HL-60 (cell line): ENCODE data around the gene USP36.

ENCODE experiments used
- DNase-seq, 2 experiments: peaks; one replicate each; pipeline ENCODE4 v3.0.0-alpha.2; 2010 to 2020; ENCODE audit warnings: low read depth in 1 of 2, low spot score in 1 of 2
- H3K27ac ChIP-seq: fragments of 250-450 bp; sonication (Bioruptor Pico); replicated peaks from 2 replicates; pipeline ENCODE4 v1.5.1; 2020; ENCODE audit warnings: mild to moderate bottlenecking, moderate library complexity
- H3K27me3 ChIP-seq: fragments of 250-450 bp; sonication (Bioruptor Pico); 2 replicates; pipeline ENCODE4 v1.5.1; 2021; ENCODE audit warnings: mild to moderate bottlenecking, moderate library complexity; ENCODE audit not compliant: insufficient read depth, poor library complexity, severe bottlenecking
- H3K4me3 ChIP-seq: replicated peaks from 2 replicates; pipeline ENCODE4 v1.5.1; 2011; ENCODE audit warnings: mild to moderate bottlenecking, control low read depth, low read length; ENCODE audit not compliant: insufficient read depth
- GABPA ChIP-seq: IDR thresholded peaks from 2 replicates; pipeline ENCODE4 v1.6.1; 2012; ENCODE audit warnings: low read depth
- POLR2AphosphoS5 ChIP-seq: IDR thresholded peaks from 2 replicates; pipeline ENCODE4 v1.6.1; 2012; ENCODE audit warnings: low read depth
- SPI1 ChIP-seq: IDR thresholded peaks from 2 replicates; pipeline ENCODE4 v1.6.1; 2012; ENCODE audit warnings: low read depth, mild to moderate bottlenecking, borderline replicate concordance
- TF ChIP-seq, protein P1 (sequence below): IDR thresholded peaks from 2 replicates; pipeline ENCODE4 v1.6.1; 2012; ENCODE audit warnings: low read depth; ENCODE audit not compliant: insufficient replicate concordance
- TF ChIP-seq, protein P2 (sequence below): IDR thresholded peaks from one replicate; pipeline ENCODE4 v1.5.1; 2011; ENCODE audit warnings: low read length, control low read depth, inconsistent platforms; ENCODE audit not compliant: insufficient read depth

The USP36 gene

DNA sequence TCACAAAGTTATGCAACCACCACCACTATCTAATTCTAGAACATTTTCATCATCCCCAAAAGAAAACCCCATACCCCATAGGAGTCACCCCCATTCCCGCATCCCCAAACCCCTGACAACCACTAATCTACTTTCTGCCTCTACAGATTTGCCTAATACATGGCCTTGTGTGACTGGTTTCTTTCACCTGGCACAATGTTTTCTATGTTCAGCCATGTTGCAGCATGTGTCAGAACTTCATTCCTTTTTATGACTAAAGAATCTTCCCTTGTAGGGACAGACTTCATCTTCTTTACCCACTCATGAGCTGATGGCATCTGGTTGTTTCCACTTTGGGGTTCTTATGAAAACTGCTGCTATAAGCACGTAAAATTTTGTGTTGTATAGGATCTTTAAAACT is 93.1 kb downstream of the USP36 start:
- no peak for DNase-seq
- TF ChIP-seq, protein P1, sequence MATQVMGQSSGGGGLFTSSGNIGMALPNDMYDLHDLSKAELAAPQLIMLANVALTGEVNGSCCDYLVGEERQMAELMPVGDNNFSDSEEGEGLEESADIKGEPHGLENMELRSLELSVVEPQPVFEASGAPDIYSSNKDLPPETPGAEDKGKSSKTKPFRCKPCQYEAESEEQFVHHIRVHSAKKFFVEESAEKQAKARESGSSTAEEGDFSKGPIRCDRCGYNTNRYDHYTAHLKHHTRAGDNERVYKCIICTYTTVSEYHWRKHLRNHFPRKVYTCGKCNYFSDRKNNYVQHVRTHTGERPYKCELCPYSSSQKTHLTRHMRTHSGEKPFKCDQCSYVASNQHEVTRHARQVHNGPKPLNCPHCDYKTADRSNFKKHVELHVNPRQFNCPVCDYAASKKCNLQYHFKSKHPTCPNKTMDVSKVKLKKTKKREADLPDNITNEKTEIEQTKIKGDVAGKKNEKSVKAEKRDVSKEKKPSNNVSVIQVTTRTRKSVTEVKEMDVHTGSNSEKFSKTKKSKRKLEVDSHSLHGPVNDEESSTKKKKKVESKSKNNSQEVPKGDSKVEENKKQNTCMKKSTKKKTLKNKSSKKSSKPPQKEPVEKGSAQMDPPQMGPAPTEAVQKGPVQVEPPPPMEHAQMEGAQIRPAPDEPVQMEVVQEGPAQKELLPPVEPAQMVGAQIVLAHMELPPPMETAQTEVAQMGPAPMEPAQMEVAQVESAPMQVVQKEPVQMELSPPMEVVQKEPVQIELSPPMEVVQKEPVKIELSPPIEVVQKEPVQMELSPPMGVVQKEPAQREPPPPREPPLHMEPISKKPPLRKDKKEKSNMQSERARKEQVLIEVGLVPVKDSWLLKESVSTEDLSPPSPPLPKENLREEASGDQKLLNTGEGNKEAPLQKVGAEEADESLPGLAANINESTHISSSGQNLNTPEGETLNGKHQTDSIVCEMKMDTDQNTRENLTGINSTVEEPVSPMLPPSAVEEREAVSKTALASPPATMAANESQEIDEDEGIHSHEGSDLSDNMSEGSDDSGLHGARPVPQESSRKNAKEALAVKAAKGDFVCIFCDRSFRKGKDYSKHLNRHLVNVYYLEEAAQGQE, result no peak
- TF ChIP-seq SPI1 (no peak), POLR2AphosphoS5 (no peak), GABPA (no peak)
- TF ChIP-seq, protein P2, sequence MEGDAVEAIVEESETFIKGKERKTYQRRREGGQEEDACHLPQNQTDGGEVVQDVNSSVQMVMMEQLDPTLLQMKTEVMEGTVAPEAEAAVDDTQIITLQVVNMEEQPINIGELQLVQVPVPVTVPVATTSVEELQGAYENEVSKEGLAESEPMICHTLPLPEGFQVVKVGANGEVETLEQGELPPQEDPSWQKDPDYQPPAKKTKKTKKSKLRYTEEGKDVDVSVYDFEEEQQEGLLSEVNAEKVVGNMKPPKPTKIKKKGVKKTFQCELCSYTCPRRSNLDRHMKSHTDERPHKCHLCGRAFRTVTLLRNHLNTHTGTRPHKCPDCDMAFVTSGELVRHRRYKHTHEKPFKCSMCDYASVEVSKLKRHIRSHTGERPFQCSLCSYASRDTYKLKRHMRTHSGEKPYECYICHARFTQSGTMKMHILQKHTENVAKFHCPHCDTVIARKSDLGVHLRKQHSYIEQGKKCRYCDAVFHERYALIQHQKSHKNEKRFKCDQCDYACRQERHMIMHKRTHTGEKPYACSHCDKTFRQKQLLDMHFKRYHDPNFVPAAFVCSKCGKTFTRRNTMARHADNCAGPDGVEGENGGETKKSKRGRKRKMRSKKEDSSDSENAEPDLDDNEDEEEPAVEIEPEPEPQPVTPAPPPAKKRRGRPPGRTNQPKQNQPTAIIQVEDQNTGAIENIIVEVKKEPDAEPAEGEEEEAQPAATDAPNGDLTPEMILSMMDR, result no peak
- peak overlapping the region; percentile 79 for H3K27ac ChIP-seq
- no peaks in the 10 kb centered on the region for H3K27me3 ChIP-seq
- no peak overlapping the region for H3K4me3 ChIP-seq

DNA sequence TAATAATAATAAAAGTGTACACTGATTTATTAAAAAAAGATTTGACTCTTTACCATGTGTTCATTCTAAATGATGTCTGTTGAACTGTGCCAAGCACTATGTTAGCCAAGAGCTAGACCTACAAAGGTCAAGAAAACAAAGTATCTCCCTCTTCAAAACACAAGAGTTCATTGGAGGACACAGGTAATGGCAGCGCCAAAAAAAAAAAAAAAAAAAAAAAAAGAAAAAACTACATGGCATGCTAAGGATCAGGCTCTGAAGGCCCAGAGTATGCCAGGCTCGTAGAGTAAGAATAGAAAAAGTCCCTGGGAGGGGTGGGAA is 93.7 kb downstream of the USP36 start:
- DNase-seq, result no peak
- H3K27ac ChIP-seq, result no peak overlapping the region
- TF ChIP-seq POLR2AphosphoS5 (no peak), SPI1 (no peak), GABPA (no peak)
- TF ChIP-seq, protein P2, result no peak
- TF ChIP-seq, protein P1, result no peak

DNA sequence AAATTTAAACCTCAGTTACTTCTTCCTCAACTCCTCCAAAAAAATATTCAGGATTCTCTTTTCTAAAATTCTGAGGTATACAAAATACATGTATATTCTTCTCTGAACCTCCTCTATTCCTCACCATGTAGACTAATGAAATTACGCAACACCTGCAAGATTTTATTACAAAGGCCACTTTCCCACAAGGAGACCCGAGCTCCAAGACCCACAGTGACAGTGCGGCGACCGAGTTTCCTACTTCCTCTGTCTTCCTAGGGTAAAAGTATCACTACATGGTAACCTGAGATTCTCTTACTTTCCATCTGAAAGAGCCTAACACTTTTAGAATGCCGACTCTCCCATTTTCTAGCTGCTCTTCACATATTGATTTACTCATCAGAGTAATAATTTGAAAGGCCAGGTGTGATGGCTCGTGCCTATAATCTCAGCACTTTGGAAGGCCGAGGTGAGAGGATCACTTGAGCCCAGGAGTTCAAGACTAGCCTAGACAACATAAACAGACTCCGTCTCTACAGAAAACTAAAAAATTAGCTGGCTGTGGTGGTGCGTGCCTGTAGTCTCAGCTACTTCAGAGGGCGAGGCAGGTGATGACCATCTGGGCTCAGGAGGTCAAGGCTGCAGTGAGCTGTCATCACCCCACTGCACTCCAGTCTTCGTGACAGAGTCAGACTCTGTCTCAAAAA is 94.2 kb downstream of the USP36 start:
- no peak for DNase-seq
- no peak for TF ChIP-seq GABPA
- TF ChIP-seq, protein P1, result no peak
- TF ChIP-seq POLR2AphosphoS5, result no peak
- TF ChIP-seq, protein P2, result no peak
- no peak for TF ChIP-seq SPI1
- Histone ChIP-seq H3K27me3 (no peaks in the 10 kb centered on the region), H3K27ac (no peak overlapping the region), H3K4me3 (no peak overlapping the region)

More for the DNA sequence above, 93.7 kb downstream of the USP36 start:
- H3K4me3 ChIP-seq, result no peak overlapping the region
- no peaks in the 10 kb centered on the region for H3K27me3 ChIP-seq
